NB4 (cell line): ENCODE measurements around the gene KAZALD1.

Experiments used
- DNase-seq: peaks from one replicate; pipeline ENCODE4 v3.0.0; 2010; ENCODE audit warnings: low read depth
- H3K4me3 ChIP-seq: one replicate; pipeline ENCODE4 v1.5.1; 2011; ENCODE audit warnings: mild to moderate bottlenecking, low read depth, low read length, moderate library complexity
- CTCF ChIP-seq: IDR thresholded peaks from one replicate; pipeline ENCODE4 v1.5.1; 2012; ENCODE audit warnings: low read depth, low read length
- MAX ChIP-seq: IDR thresholded peaks from 2 replicates; pipeline ENCODE4 v1.6.1; 2011; ENCODE audit warnings: low read depth, low read length
- MYC ChIP-seq: IDR thresholded peaks from 2 replicates; pipeline ENCODE4 v1.6.1; 2011; ENCODE audit warnings: low read depth, low read length
- POLR2A ChIP-seq: IDR thresholded peaks from 2 replicates; pipeline ENCODE4 v1.6.1; 2011; ENCODE audit warnings: mild to moderate bottlenecking; ENCODE audit not compliant: insufficient read length; ENCODE audit errors: extremely low read depth

KAZALD1 gene

GRCh38 chr10:101097881-101098280 lies 36.1 kb downstream of the KAZALD1 start:
- no peak overlapping the region for H3K4me3 ChIP-seq
- TF ChIP-seq CTCF (no peak), MYC (no peak), MAX (no peak), POLR2A (no peak)
- DNase-seq = no peak

- no peak for DNase-seq
- no peak for TF ChIP-seq MAX
- no peak for TF ChIP-seq MYC
- TF ChIP-seq POLR2A = no peak
- no peak for TF ChIP-seq CTCF
- no peak overlapping the region for H3K4me3 ChIP-seq
Observed at GRCh38 chr10:101099901-101100300, 38.1 kb downstream of the KAZALD1 start.

GRCh38 chr10:101101372-101101881 lies 39.6 kb downstream of the KAZALD1 start:
- DNase-seq = no peak
- TF ChIP-seq CTCF (peak; percentile 8), MAX (no peak)
- no peak overlapping the region for H3K4me3 ChIP-seq

- peak; percentile 29 for DNase-seq
Observed at GRCh38 chr10:101103430-101103829, 41.6 kb downstream of the KAZALD1 start.

GRCh38 chr10:101106351-101106750 lies 44.6 kb downstream of the KAZALD1 start:
- no peak overlapping the region for H3K4me3 ChIP-seq
- TF ChIP-seq MAX (0 out of 2 replicates have a peak, but pooled peaks have one; percentile 37), POLR2A (no peak)
- no peak for DNase-seq

More at GRCh38 chr10:101103430-101103829, 41.6 kb downstream of the KAZALD1 start:
- no peak overlapping the region for H3K4me3 ChIP-seq
- TF ChIP-seq POLR2A (no peak), MAX (no peak)

GRCh38 chr10:101107771-101108170 lies 46.0 kb downstream of the KAZALD1 start:
- no peak overlapping the region for H3K4me3 ChIP-seq
- no peak for DNase-seq
- TF ChIP-seq MYC = no peak
- TF ChIP-seq MAX = no peak
- TF ChIP-seq CTCF = no peak
- no peak for TF ChIP-seq POLR2A

- TF ChIP-seq MAX (no peak), CTCF (no peak), POLR2A (no peak), MYC (no peak)
- DNase-seq = no peak
- H3K4me3 ChIP-seq = no peak overlapping the region
Observed at GRCh38 chr10:101110856-101111523, 49.2 kb downstream of the KAZALD1 start.
